GM23338 (cell line): ENCODE measurements around the gene PTPN21. TPM values are rescaled to one million over a fixed set of nuclear protein-coding genes. Genes with fewer than 3 reads are reported as not detected.

Experiments
- ATAC-seq: fragments of 200-7000 bp; cut with Tn5 transposase; 3 replicates; pipeline ENCODE4 v1.9.1; 2020
- DNase-seq: peaks from one replicate; pipeline ENCODE4 v3.0.0-alpha.2; 2015; ENCODE audit warnings: low spot score
- H2AFZ ChIP-seq: fragments of 200-600 bp; sonication (generic); 2 replicates; pipeline ENCODE4 v1.8.0; 2016; ENCODE audit warnings: antibody characterized with exemption, mild to moderate bottlenecking, moderate library complexity
- H3F3A ChIP-seq: fragments of 200-600 bp; sonication (generic); replicated peaks from 2 replicates; pipeline ENCODE4 v1.8.0; 2017; ENCODE audit warnings: antibody characterized with exemption, mixed run types, low read depth
- H3K27ac ChIP-seq: fragments of 200-600 bp; sonication (generic); 2 replicates; pipeline ENCODE4 v1.6.1; 2016; ENCODE audit warnings: low read depth
- H3K27me3 ChIP-seq: fragments of 200-600 bp; sonication (generic); 2 replicates; pipeline ENCODE4 v1.8.0; 2016; ENCODE audit warnings: mild to moderate bottlenecking, mixed run types, moderate library complexity; ENCODE audit not compliant: insufficient read depth
- H3K36me3 ChIP-seq: fragments of 200-600 bp; sonication (generic); 2 replicates; pipeline ENCODE4 v1.8.0; 2016; ENCODE audit warnings: mild to moderate bottlenecking; ENCODE audit not compliant: insufficient read depth
- H3K4me1 ChIP-seq: fragments of 200-600 bp; sonication (generic); 2 replicates; pipeline ENCODE4 v1.8.0; 2016; ENCODE audit warnings: mild to moderate bottlenecking, moderate library complexity; ENCODE audit not compliant: insufficient read depth
- H3K4me2 ChIP-seq: fragments of 200-600 bp; sonication (generic); 2 replicates; pipeline ENCODE4 v1.7.1; 2017; ENCODE audit warnings: mixed run types
- H3K4me3 ChIP-seq: fragments of 200-600 bp; sonication (generic); 2 replicates; pipeline ENCODE4 v1.6.1; 2016; ENCODE audit warnings: mixed run types
- H3K79me2 ChIP-seq: fragments of 200-600 bp; sonication (generic); replicated peaks from 2 replicates; pipeline ENCODE4 v1.8.0; 2017; ENCODE audit warnings: mild to moderate bottlenecking; ENCODE audit not compliant: insufficient read depth
- H3K9me2 ChIP-seq: fragments of 200-600 bp; sonication (generic); 2 replicates; pipeline ENCODE4 v1.8.0; 2017; ENCODE audit not compliant: insufficient read depth
- H4K20me1 ChIP-seq: fragments of 200-600 bp; sonication (generic); replicated peaks from 2 replicates; pipeline ENCODE4 v1.8.0; 2017; ENCODE audit warnings: mild to moderate bottlenecking; ENCODE audit not compliant: insufficient read depth
- H3K27ac Mint-ChIP-seq: 2 replicates; pipeline ENCODE4 v1.8.0; 2020; ENCODE audit warnings: inconsistent platforms, mild to moderate bottlenecking, moderate library complexity, mixed read lengths
- H3K27me3 Mint-ChIP-seq: 3 replicates; pipeline ENCODE4 v1.8.0; 2022; ENCODE audit warnings: low read depth, mild to moderate bottlenecking, moderate library complexity, mixed read lengths, inconsistent platforms; ENCODE audit not compliant: insufficient read depth, poor library complexity
- H3K36me3 Mint-ChIP-seq: 3 replicates; pipeline ENCODE4 v1.8.0; 2021; ENCODE audit warnings: low read depth, mild to moderate bottlenecking, inconsistent platforms, moderate library complexity, mixed read lengths
- H3K4me1 Mint-ChIP-seq: 3 replicates; pipeline ENCODE4 v1.8.0; 2020; ENCODE audit warnings: mild to moderate bottlenecking, inconsistent platforms, mixed read lengths
- H3K4me3 Mint-ChIP-seq: 3 replicates; pipeline ENCODE4 v1.8.0; 2021; ENCODE audit warnings: moderate library complexity, mild to moderate bottlenecking, inconsistent platforms, mixed read lengths
- H3K9me3 Mint-ChIP-seq: 3 replicates; pipeline ENCODE4 v1.8.0; 2020; ENCODE audit warnings: moderate library complexity, mild to moderate bottlenecking, inconsistent platforms, mixed read lengths
- CREB1 ChIP-seq: fragments of 250-450 bp; sonication (Bioruptor Pico); IDR thresholded peaks from 2 replicates; pipeline ENCODE4 v1.5.0; 2020; ENCODE audit warnings: low read depth, mild to moderate bottlenecking, moderate library complexity
- CTCF ChIP-seq, 2 experiments: fragments of 200-600 bp in 1 of 2; sonication (generic) in 1 of 2; conservative IDR thresholded peaks; 2 replicates each; pipeline versions ENCODE4 v1.5.1 to v1.6.1; 2016 to 2017; ENCODE audit warnings: antibody characterized with exemption in 2 of 2, low read depth in 2 of 2, mild to moderate bottlenecking in 2 of 2, moderate library complexity in 1 of 2
- ETS1 ChIP-seq: IDR thresholded peaks from 2 replicates; pipeline ENCODE4 v1.6.1; 2016; ENCODE audit warnings: antibody characterized with exemption
- EZH2 ChIP-seq: fragments of 200-600 bp; sonication (generic); IDR thresholded peaks from one replicate; pipeline ENCODE4 v1.8.0; 2017; ENCODE audit warnings: antibody characterized with exemption, mild to moderate bottlenecking, low read depth; ENCODE audit not compliant: unreplicated experiment
- EZH2phosphoT487 ChIP-seq: fragments of 200-600 bp; sonication (generic); IDR thresholded peaks from one replicate; pipeline ENCODE4 v1.8.1; 2018; ENCODE audit warnings: antibody characterized with exemption; ENCODE audit not compliant: unreplicated experiment
- JUNB ChIP-seq: IDR thresholded peaks from one replicate; pipeline ENCODE4 v1.6.1; 2016; ENCODE audit warnings: antibody characterized with exemption; ENCODE audit not compliant: unreplicated experiment
- NANOG ChIP-seq: IDR thresholded peaks from 2 replicates; pipeline ENCODE4 v1.6.1; 2016; ENCODE audit warnings: antibody characterized with exemption, borderline replicate concordance
- POLR2AphosphoS5 ChIP-seq: IDR thresholded peaks from 2 replicates; pipeline ENCODE4 v1.6.1; 2016; ENCODE audit warnings: antibody characterized with exemption, low read depth
- STAT1 ChIP-seq: IDR thresholded peaks from one replicate; pipeline ENCODE4 v1.6.1; 2016; ENCODE audit warnings: antibody characterized with exemption; ENCODE audit not compliant: unreplicated experiment
- ZNF114 ChIP-seq: fragments of 250-450 bp; sonication (Bioruptor Pico); IDR thresholded peaks from 2 replicates; pipeline ENCODE4 v1.5.0; 2020; ENCODE audit warnings: mild to moderate bottlenecking, moderate library complexity
- ZNF331 ChIP-seq: fragments of 250-450 bp; sonication (Bioruptor Pico); IDR thresholded peaks from 2 replicates; pipeline ENCODE4 v1.5.0; 2020; ENCODE audit warnings: low read depth, mild to moderate bottlenecking, moderate library complexity
- ZNF462 ChIP-seq: fragments of 250-450 bp; sonication (Bioruptor Pico); IDR thresholded peaks from 2 replicates; pipeline ENCODE4 v1.5.0; 2020; ENCODE audit warnings: mild to moderate bottlenecking, moderate library complexity
- polyA plus RNA-seq: library from polyadenylated mRNA; unstranded; fragments of >200 nt; fragmentation: Nextera tagmentation; extraction: Ambion mirVana; gene quantifications from 2 replicates; pipeline ENCODE4 v1.2.1, GENCODE V29; 2016
- total RNA-seq: library from RNA; depleted of rRNA; stranded (reverse); fragments of >200 nt; shearing (Covaris generic); gene quantifications from 2 replicates; pipeline ENCODE4 v1.2.3, GENCODE V29; 2014

PTPN21 gene
- total and polyA plus RNA-seq, 2 experiments from 2014 or later: 2.7 to 5.6 TPM

- no peak for TF ChIP-seq ZNF462 (CRISPR knock-in tag)
- TF ChIP-seq NANOG: no peak
- TF ChIP-seq ZNF114 (CRISPR knock-in tag): no peak
- no peak for TF ChIP-seq ZNF331 (CRISPR knock-in tag)
- TF ChIP-seq POLR2AphosphoS5: no peak
- no peak for TF ChIP-seq CREB1 (CRISPR knock-in tag)
- no peak for TF ChIP-seq JUNB
- no peak for TF ChIP-seq ETS1
- no peak for TF ChIP-seq EZH2
- TF ChIP-seq EZH2phosphoT487: no peak
These were observed 54.2 kb downstream of the PTPN21 start (continued) for GRCh38 chr14:88500611-88501010.

GRCh38 chr14:88499225-88499624 lies 55.6 kb downstream of the PTPN21 start:
- Histone ChIP-seq H3K27me3 (no peaks in the 10 kb centered on the region), H3K4me1 (no peaks in the 10 kb centered on the region), H3K36me3 (no peaks in the 10 kb centered on the region), H2AFZ (no peak overlapping the region), H3F3A (no peaks in the 10 kb centered on the region), H3K79me2 (no peaks in the 10 kb centered on the region), H3K27ac (no peak overlapping the region), H3K4me2 (no peak overlapping the region), H4K20me1 (no peaks in the 10 kb centered on the region), H3K4me3 (no peak overlapping the region), H3K9me2 (no peaks in the 10 kb centered on the region)
- Mint-ChIP-seq H3K36me3 (peaks cover 3% of the 10 kb centered on the region; the same call in 1 of the 3 replicates), H3K9me3 (no peaks in the 10 kb centered on the region), H3K27me3 (no peaks in the 10 kb centered on the region), H3K27ac (no peak overlapping the region), H3K4me3 (no peak overlapping the region), H3K4me1 (peaks cover 2% of the 10 kb centered on the region; the same call in 2 of the 3 replicates)
- no peak for ATAC-seq
- DNase-seq: no peak
- TF ChIP-seq JUNB (no peak), ZNF331 (CRISPR knock-in tag) (no peak), CREB1 (CRISPR knock-in tag) (no peak), CTCF (conservative IDR thresholded peaks at IDR 0.05; ENCODE audit: low read depth in 2 of 2) (no peak), ETS1 (no peak), STAT1 (no peak)
